HepG2 (cell line): ENCODE measurements around the gene TEDC2. TPM values are rescaled to one million over a fixed set of nuclear protein-coding genes. Genes with fewer than 3 reads are reported as not detected.

ENCODE experiments used
- ATAC-seq: fragments of 200-7000 bp; cut with Tn5 transposase; 3 replicates; pipeline ENCODE4 v1.9.1; 2020; ENCODE audit warnings: mild to moderate bottlenecking, moderate library complexity
- BruUV-seq: library from RNA; stranded (reverse); fragments of 400-500 nt; replicated peaks from 2 replicates; lab custom pipeline; 2021; lab: Mats Ljungman, UMichigan
- CTCF ChIA-PET: fragments of 300-600 bp; formaldehyde crosslinking; extraction: SDS; loops from one replicate; lab custom pipeline; 2021; ENCODE audit warnings: low total read pairs, inconsistent platforms, low intra/inter-chr PET ratio; lab: Yijun Ruan, JAX
- POLR2A ChIA-PET: fragments of 350-600 bp; sonication (Branson Sonifier 250); formaldehyde crosslinking; loops from one replicate; lab custom pipeline; 2020; ENCODE audit warnings: antibody characterized with exemption, inconsistent platforms; lab: Yijun Ruan, JAX
- DNase-seq: peaks from one replicate; pipeline ENCODE4 v3.0.0-alpha.2; 2015; ENCODE audit warnings: low spot score
- FAIRE-seq: peaks from 3 replicates; lab custom pipeline; 2011; peaks lifted over from hg19 to GRCh38; lab: Jason Lieb, UNC
- H2AFZ ChIP-seq: one replicate; pipeline ENCODE4 v1.6.1; 2011; ENCODE audit warnings: low read length, inconsistent platforms
- H3K27ac ChIP-seq: fragments of 300-600 bp; 3 replicates; pipeline ENCODE4 v1.8.0; 2011; ENCODE audit warnings: mixed run types, mild to moderate bottlenecking, mixed read lengths, low read length, inconsistent platforms; ENCODE audit not compliant: insufficient read depth; ENCODE audit errors: extremely low read length
- H3K27me3 ChIP-seq, 2 experiments: fragments of 200-600 bp in 1 of 2; 2 replicates in 1 of 2; 3 replicates in 1 of 2; pipeline versions ENCODE4 v1.6.0 to v1.8.0; 2011; ENCODE audit warnings: low read length in 2 of 2, mild to moderate bottlenecking in 2 of 2, moderate library complexity in 2 of 2, inconsistent platforms in 1 of 2; ENCODE audit not compliant: insufficient read depth in 2 of 2, control insufficient read depth in 1 of 2
- H3K36me3 ChIP-seq, 2 experiments: fragments of 200-600 bp in 1 of 2; replicated peaks in 1 of 2; 2 replicates in 1 of 2; 3 replicates in 1 of 2; pipeline versions ENCODE4 v1.5.1 to v1.8.0; 2011; ENCODE audit warnings: low read length in 2 of 2, inconsistent platforms in 1 of 2; ENCODE audit not compliant: insufficient read depth in 2 of 2, control insufficient read depth in 1 of 2
- H3K4me1 ChIP-seq: 2 replicates; pipeline ENCODE4 v1.5.1; 2012; ENCODE audit warnings: low read length, inconsistent platforms; ENCODE audit not compliant: insufficient read depth
- H3K4me2 ChIP-seq: 2 replicates; pipeline ENCODE4 v1.6.0; 2011; ENCODE audit warnings: low read depth, low read length, inconsistent platforms
- H3K4me3 ChIP-seq, 3 experiments: fragments of 200-600 bp in 1 of 3; sonication (generic), shearing (Covaris generic) in 1 of 3; replicated peaks in 1 of 3; 2 replicates each; pipeline ENCODE4 v1.5.1; 2011 to 2016; ENCODE audit warnings: low read length in 3 of 3, inconsistent platforms in 2 of 3, low read depth in 2 of 3, mild to moderate bottlenecking in 2 of 3, control low read depth in 1 of 3, mixed read lengths in 1 of 3; ENCODE audit not compliant: insufficient read depth in 1 of 3
- H3K79me2 ChIP-seq: one replicate; pipeline ENCODE4 v1.6.1; 2011; ENCODE audit warnings: low read length, inconsistent platforms; ENCODE audit not compliant: insufficient read depth
- H3K9ac ChIP-seq: 2 replicates; pipeline ENCODE4 v1.6.0; 2011; ENCODE audit warnings: mild to moderate bottlenecking, low read depth, low read length, inconsistent platforms; ENCODE audit not compliant: insufficient read depth
- H3K9me3 ChIP-seq: 2 replicates; pipeline ENCODE4 v1.5.1; 2012; ENCODE audit warnings: mild to moderate bottlenecking, low read length
- H4K20me1 ChIP-seq: 2 replicates; pipeline ENCODE4 v1.6.0; 2011; ENCODE audit warnings: inconsistent platforms, mild to moderate bottlenecking, low read length, moderate library complexity; ENCODE audit not compliant: insufficient read depth
- AGO1 ChIP-seq: fragments of 200-400 bp; formaldehyde crosslinking; IDR thresholded peaks from 2 replicates; pipeline ENCODE4 v1.6.1; 2017; ENCODE audit warnings: mild to moderate bottlenecking, low read depth, low read length, moderate library complexity; ENCODE audit not compliant: poor library complexity, severe bottlenecking
- BORCS8-MEF2B ChIP-seq: sonication (generic); formaldehyde crosslinking; IDR thresholded peaks from 2 replicates; pipeline ENCODE4 v1.8.0; 2022; ENCODE audit warnings: mild to moderate bottlenecking, missing genetic modification reagents
- MAFK ChIP-seq, 2 experiments: IDR thresholded peaks in 1 of 2; conservative IDR thresholded peaks in 1 of 2; 2 replicates each; pipeline ENCODE4 v1.6.1; 2011; ENCODE audit warnings: improper control_type of control experiment in 2 of 2, low read length in 2 of 2
- NFKB2 ChIP-seq: sonication (generic); formaldehyde crosslinking; IDR thresholded peaks from 2 replicates; pipeline ENCODE4 v1.4.0; 2020; ENCODE audit warnings: missing genetic modification reagents, borderline replicate concordance
- NONO ChIP-seq, 2 experiments: fragments of 450-650 bp in 1 of 2; sonication (generic) in 1 of 2; formaldehyde crosslinking in 1 of 2; IDR thresholded peaks in 1 of 2; conservative IDR thresholded peaks in 1 of 2; 2 replicates each; pipeline versions ENCODE4 v1.6.1 to v1.8.0; 2017 to 2022; ENCODE audit warnings: mild to moderate bottlenecking in 1 of 2, missing genetic modification reagents in 1 of 2, moderate library complexity in 1 of 2
- PAWR ChIP-seq: sonication (generic); formaldehyde crosslinking; IDR thresholded peaks from 2 replicates; pipeline ENCODE4 v1.4.0; 2020; ENCODE audit warnings: missing genetic modification reagents, mild to moderate bottlenecking, borderline replicate concordance
- SRY ChIP-seq: sonication (generic); formaldehyde crosslinking; IDR thresholded peaks from 2 replicates; pipeline ENCODE4 v1.8.0; 2022; ENCODE audit warnings: mild to moderate bottlenecking, missing genetic modification reagents
- USF2 ChIP-seq, 2 experiments: sonication (generic) in 1 of 2; formaldehyde crosslinking in 1 of 2; IDR thresholded peaks; 2 replicates each; pipeline versions ENCODE4 v1.5.1 to v1.6.1; 2011 to 2020; ENCODE audit warnings: borderline replicate concordance in 1 of 2, low read depth in 1 of 2, low read length in 1 of 2, mild to moderate bottlenecking in 1 of 2, missing genetic modification reagents in 1 of 2, moderate library complexity in 1 of 2
- ZNF224 ChIP-seq: sonication (generic); formaldehyde crosslinking; IDR thresholded peaks from 2 replicates; pipeline ENCODE4 v1.5.0; 2020; ENCODE audit warnings: mild to moderate bottlenecking, missing genetic modification reagents
- ZNF225 ChIP-seq: sonication (generic); formaldehyde crosslinking; IDR thresholded peaks from 2 replicates; pipeline ENCODE4 v1.4.0; 2020; ENCODE audit warnings: mild to moderate bottlenecking, missing genetic modification reagents
- ZNF513 ChIP-seq: sonication (generic); formaldehyde crosslinking; conservative IDR thresholded peaks from 2 replicates; pipeline ENCODE4 v1.5.0; 2020; ENCODE audit warnings: missing genetic modification reagents
- ZNF678 ChIP-seq: sonication (generic); formaldehyde crosslinking; IDR thresholded peaks from 2 replicates; pipeline ENCODE4 v1.4.0; 2020; ENCODE audit warnings: mild to moderate bottlenecking, missing genetic modification reagents
- ZNF850 ChIP-seq: sonication (generic); formaldehyde crosslinking; conservative IDR thresholded peaks from 2 replicates; pipeline ENCODE4 v1.9.0; 2021; ENCODE audit warnings: mild to moderate bottlenecking, missing genetic modification reagents
- WGBS: methylation state at CpG from one replicate; pipeline ENCODE4 v1.1.6; 2017; ENCODE audit warnings: low lambda C conversion rate; 5-methylcytosine and 5-hydroxymethylcytosine counted together
- in situ Hi-C: cut with HindIII; loops from 2 replicates; pipeline ENCODE4 v1.10.0; 2017; ENCODE audit warnings: low pct_unique_long_range_greater_than_20kb; ENCODE audit not compliant: extremely low pct_ligation_motif_present
- intact Hi-C: fragments of 100-400 bp; cut with micrococcal nuclease; formaldehyde crosslinking; loops from one replicate; pipeline ENCODE4 v1.10.0; 2022; ENCODE audit not compliant: unreplicated experiment
- polyA plus RNA-seq, 8 experiments: library from polyadenylated mRNA; depleted of rRNA in 3 of 8; stranded (reverse) in 7 of 8; unstranded in 1 of 8; fragments of >200 nt; fragmentation: Illumina TruSeq in 4 of 8; extraction: Trizol in 4 of 8; gene quantifications; 2 replicates each; pipeline versions ENCODE4 v1.2.1 to v1.2.3, GENCODE V29; 2011 to 2016; ENCODE audit warnings: low read depth in 4 of 8, missing spikeins in 1 of 8, mixed read lengths in 1 of 8; ENCODE audit not compliant: insufficient read depth in 1 of 8
- total RNA-seq, 5 experiments: library from RNA; depleted of rRNA; stranded (reverse); fragments of >200 nt; fragmentation: Illumina TruSeq; extraction: Trizol; gene quantifications; 2 replicates each; pipeline ENCODE4 v1.2.3, GENCODE V29; 2016; ENCODE audit warnings: low read depth in 1 of 5

TEDC2 gene
- total and polyA plus RNA-seq, 2 of the 13 experiments (the other 11 are each of a cell fraction or from before 2014, with no cell fraction given) = 6.2 to 24.4 TPM

GRCh38 chr16:2467528-2468232 lies 7.8 kb downstream of the TEDC2 start:
- Histone ChIP-seq H3K27me3 (peaks cover 8 to 25% of the 10 kb centered on the region in 2 experiments), H4K20me1 (no peaks in the 10 kb centered on the region; the same call in 1 of the 2 replicates), H3K27ac (no peak overlapping the region), H3K36me3 (no peaks in the 10 kb centered on the region), H3K4me3 (peak overlapping the region; percentile 27 to 65 (median 43); a peak in 4 of 6 replicates), H3K4me1 (peaks cover 42% of the 10 kb centered on the region), H3K4me2 (peak overlapping the region; percentile 83), H2AFZ (no peak overlapping the region), H3K79me2 (no peaks in the 10 kb centered on the region), H3K9ac (peak overlapping the region; percentile 44; the same call in 1 of the 2 replicates), H3K9me3 (no peaks in the 10 kb centered on the region)
- DNase-seq = no peak
- no TSS peak for BruUV-seq
- POLR2A ChIA-PET = interaction anchor here (1.7 kb wide), 1 partner anchor 8 kb away, joined by 6 read pairs; the partner anchor contains the start of gene TEDC2
- CTCF ChIA-PET = no interaction called here
- intact Hi-C loops = no loop called here
- no peak for FAIRE-seq
- 85% methylated on average over 19 of the region's 80 CpGs for WGBS
- no peak for ATAC-seq
- in situ Hi-C loops = no loop called here
- TF ChIP-seq NONO (IDR thresholded peaks at IDR 0.05) = no peak
- peak; percentile 42; the same call in 1 of the 2 replicates for TF ChIP-seq NONO (CRISPR knock-in tag; conservative IDR thresholded peaks at IDR 0.05)
- no peak for TF ChIP-seq SRY
- no peak for TF ChIP-seq BORCS8-MEF2B (CRISPR knock-in tag)
- TF ChIP-seq PAWR (CRISPR knock-in tag) = no peak
- no peak for TF ChIP-seq ZNF225 (CRISPR knock-in tag)
- no peak for TF ChIP-seq USF2 (IDR thresholded peaks at IDR 0.05; ENCODE audit: low read depth, low read length)
- TF ChIP-seq USF2 (CRISPR knock-in tag; IDR thresholded peaks at IDR 0.05; ENCODE audit: borderline replicate concordance) = no peak
- TF ChIP-seq MAFK (conservative IDR thresholded peaks at IDR 0.05 in 1 of 2, IDR thresholded peaks at IDR 0.05 in 1 of 2; ENCODE audit: low read length in 2 of 2) = no peak
- TF ChIP-seq NFKB2 = no peak
- no peak for TF ChIP-seq ZNF224 (CRISPR knock-in tag)
- TF ChIP-seq AGO1 = peak; percentile 74
- no peak for TF ChIP-seq ZNF850
- no peak for TF ChIP-seq ZNF513 (CRISPR knock-in tag)
- TF ChIP-seq ZNF678 (CRISPR knock-in tag) = no peak
